ENCODE results near the gene RHOT2.

GRCh38 chr16:694863-695354, 27.0 kb downstream of the RHOT2 start:
- TF ChIP-seq CTCF (IDR thresholded peaks at IDR 0.05) (no peak), POLR2A (IDR thresholded peaks at IDR 0.05) (no peak)

All from Peyer's patch (tissue), 4 donors.